Measurements from ENCODE around the gene ANKK1.

ANKK1 gene, protein sequence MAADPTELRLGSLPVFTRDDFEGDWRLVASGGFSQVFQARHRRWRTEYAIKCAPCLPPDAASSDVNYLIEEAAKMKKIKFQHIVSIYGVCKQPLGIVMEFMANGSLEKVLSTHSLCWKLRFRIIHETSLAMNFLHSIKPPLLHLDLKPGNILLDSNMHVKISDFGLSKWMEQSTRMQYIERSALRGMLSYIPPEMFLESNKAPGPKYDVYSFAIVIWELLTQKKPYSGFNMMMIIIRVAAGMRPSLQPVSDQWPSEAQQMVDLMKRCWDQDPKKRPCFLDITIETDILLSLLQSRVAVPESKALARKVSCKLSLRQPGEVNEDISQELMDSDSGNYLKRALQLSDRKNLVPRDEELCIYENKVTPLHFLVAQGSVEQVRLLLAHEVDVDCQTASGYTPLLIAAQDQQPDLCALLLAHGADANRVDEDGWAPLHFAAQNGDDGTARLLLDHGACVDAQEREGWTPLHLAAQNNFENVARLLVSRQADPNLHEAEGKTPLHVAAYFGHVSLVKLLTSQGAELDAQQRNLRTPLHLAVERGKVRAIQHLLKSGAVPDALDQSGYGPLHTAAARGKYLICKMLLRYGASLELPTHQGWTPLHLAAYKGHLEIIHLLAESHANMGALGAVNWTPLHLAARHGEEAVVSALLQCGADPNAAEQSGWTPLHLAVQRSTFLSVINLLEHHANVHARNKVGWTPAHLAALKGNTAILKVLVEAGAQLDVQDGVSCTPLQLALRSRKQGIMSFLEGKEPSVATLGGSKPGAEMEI

GRCh38 chr11:113387605-113388211 is at the start of gene ANKK1:
TSS of gene ANKK1 (plus strand) at chr11:113387779. CDS start at chr11:113387885, 106 bp downstream.
- no peak for DNase-seq (ENCODE audit: low read depth in 4 of 4, low spot score in 1 of 4)

DNA sequence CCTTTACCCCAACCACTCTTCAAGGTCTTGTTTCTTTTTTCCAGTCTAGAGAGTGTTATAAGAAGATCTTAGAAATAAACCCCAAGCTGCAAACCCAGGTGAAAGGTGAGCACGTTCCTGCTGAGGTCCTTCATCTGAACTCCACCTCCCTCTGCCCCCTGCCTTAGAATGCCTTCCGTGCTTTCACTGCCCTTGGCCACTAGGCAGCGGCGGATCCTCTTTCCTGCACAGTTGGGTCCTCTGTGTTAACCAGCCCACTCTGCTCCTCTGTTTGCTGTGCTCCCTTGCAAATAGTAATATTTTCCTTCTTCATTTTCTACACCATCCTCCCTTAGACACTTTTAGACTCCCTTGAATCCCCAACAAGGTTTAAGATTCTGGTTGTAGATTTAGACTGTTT is 48.8 kb upstream of the ANKK1 start:
- no peak for DNase-seq (ENCODE audit: low read depth in 4 of 4, low spot score in 1 of 4)

GRCh38 chr11:113339929-113340589 is 47.5 kb upstream of the ANKK1 start:
- no peak for DNase-seq (ENCODE audit: low read depth in 4 of 4, low spot score in 1 of 4)

GRCh38 chr11:113341388-113342165 is 46.0 kb upstream of the ANKK1 start:
- no peak for DNase-seq (ENCODE audit: low read depth in 4 of 4, low spot score in 1 of 4)

DNA sequence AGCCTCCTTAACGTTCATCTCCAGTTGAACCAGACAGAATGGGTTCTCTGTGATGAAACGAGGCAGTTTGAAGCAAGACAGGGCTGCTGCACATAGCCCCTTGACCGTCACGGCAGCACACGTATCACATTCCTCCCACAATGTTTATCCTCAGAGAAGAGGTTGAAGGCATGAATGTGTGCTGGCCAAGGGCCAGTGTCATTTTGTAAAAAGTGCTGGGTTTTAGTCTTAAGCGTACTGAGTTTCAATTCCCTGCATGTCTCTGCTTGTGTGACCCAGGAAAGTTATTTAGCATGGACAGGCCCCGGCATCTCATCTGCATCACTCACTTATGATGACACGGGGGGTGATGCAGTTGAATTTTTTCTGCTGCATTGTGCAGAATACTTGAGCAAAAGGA is 41.6 kb upstream of the ANKK1 start:
- DNase-seq (ENCODE audit: low read depth in 4 of 4, low spot score in 1 of 4): no peak

- no peak for DNase-seq (ENCODE audit: low read depth in 4 of 4, low spot score in 1 of 4)
These were observed 38.1 kb upstream of the ANKK1 start for GRCh38 chr11:113349528-113349927.

DNA sequence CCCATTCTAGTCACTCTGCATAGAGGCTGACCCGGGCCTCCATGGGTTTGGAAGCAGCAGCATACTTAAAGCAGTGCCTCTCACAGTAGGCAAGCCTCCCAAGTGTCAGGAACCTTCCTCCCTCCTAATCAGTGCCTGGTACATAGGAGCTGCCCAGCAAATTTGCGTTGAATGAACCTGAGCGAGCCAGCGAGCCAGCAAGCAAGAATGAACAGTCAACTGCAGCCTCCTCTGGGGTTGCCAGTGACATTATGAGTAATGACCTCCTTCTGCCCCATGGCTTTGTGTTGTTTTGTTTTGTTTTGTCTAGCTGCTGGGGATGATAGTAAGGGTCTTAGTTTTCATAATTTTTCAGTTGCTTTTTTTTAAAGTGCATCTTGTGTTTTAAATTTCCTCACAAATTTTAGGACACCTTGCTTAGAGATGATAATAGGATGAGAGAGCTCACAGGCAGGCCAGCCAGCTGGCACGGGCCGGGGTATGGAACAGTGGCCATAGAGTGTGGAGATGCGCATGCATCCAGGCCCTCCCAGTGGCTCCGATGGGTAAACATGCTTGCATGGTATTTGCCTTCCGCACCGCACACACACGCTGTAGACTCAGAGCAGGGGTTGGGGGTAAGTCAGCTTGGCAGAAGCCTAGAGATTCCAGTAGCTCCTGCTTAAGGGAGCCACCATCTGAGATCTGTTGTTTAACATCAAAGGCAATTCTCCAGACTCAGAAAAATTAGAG is 37.1 kb upstream of the ANKK1 start:
- no peak for DNase-seq (ENCODE audit: low read depth in 4 of 4, low spot score in 1 of 4)

DNA sequence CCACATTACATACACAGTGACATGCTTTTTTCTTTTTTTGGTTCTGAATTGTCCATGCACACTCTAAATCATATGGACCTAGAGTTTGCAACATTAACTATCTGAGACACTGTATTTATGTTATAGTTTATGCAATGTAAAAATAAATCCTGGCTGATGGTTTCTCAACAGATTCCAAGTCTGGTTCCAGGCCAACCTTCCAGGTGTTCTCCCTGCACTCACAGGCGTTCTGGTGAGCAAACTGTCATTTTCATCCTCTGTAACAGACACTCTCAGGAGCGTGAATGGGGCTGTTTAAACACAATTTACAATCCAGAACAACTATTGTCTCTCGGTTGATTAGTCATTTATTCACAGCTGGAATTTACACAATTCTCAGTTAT is 36.5 kb upstream of the ANKK1 start:
- no peak for DNase-seq (ENCODE audit: low read depth in 4 of 4, low spot score in 1 of 4)

GRCh38 chr11:113351480-113351879 is 36.1 kb upstream of the ANKK1 start:
- no peak for DNase-seq (ENCODE audit: low read depth in 4 of 4, low spot score in 1 of 4)

DNA sequence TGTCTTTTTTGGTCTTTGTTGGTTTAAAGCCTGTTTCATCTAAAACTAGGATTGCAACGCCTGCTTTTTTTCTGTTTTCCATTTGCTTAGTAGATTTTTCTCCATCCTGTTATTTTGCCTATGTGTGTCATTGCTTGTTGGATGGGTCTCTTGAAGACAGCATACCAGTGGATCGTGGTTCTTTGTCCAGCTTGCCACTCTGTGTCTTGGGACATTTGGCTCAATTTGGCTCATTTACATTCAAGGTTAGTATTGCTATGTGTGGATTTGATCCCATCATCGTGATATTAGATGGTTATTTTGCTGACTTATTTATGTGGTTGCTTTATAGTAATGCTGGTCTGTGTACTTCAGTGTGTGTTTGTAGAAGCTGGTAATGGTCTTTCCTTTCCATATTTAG is 31.4 kb upstream of the ANKK1 start:
- no peak for DNase-seq (ENCODE audit: low read depth in 4 of 4, low spot score in 1 of 4)

DNA sequence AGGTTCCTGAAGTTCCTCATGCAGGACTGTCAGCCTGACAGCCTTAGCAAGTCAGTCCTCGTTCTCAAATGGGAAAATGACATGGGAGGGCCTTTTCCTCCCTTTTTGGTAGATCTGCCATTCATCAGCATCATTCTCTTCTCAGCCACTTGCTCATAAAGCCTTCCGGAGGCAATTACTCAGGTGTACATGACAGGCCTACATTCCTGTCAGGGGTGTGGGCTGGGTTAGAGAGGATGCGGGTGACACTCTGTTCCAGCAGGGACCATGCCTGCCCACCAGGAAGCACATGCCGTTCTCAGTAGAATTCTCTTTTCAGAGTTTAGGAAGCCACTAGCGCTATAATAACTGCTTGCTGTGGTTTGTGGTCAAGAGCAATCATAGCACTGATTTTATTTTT is 24.2 kb upstream of the ANKK1 start:
- DNase-seq (ENCODE audit: low read depth in 4 of 4, low spot score in 1 of 4): no peak

GRCh38 chr11:113363996-113364641 is 23.5 kb upstream of the ANKK1 start:
- no peak for DNase-seq (ENCODE audit: low read depth in 4 of 4, low spot score in 1 of 4)

GRCh38 chr11:113365895-113366294 is 21.7 kb upstream of the ANKK1 start:
- no peak for DNase-seq (ENCODE audit: low read depth in 4 of 4, low spot score in 1 of 4)

DNA sequence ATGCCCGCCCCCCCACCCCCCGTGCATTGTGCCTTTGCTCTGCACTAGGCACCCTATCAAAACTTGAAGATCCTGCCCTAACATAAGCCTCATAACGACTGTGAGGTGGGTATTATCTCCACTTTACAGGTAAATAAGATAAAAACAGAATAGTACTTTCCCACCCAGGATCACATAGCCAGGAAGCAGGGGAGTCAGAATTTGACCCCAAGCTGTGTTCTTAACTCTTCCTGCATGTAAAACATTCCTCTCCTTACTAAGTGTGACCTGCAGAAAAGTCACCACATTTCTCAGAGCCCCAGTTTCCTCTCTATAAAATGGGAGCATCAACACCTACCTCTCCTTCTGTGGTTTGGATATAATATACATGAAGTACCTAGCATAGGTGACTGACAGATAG is 18.2 kb upstream of the ANKK1 start:
- DNase-seq (ENCODE audit: low read depth in 4 of 4, low spot score in 1 of 4): no peak

- DNase-seq (ENCODE audit: low read depth in 4 of 4, low spot score in 1 of 4): no peak
These were observed 16.9 kb upstream of the ANKK1 start for GRCh38 chr11:113370634-113371033.

- no peak for DNase-seq (ENCODE audit: low read depth in 4 of 4, low spot score in 1 of 4)
These were observed 15.3 kb upstream of the ANKK1 start for GRCh38 chr11:113372309-113372708.

- no peak for DNase-seq (ENCODE audit: low read depth in 4 of 4, low spot score in 1 of 4)
These were observed 14.3 kb upstream of the ANKK1 start for GRCh38 chr11:113373306-113373705.

- DNase-seq (ENCODE audit: low read depth in 4 of 4, low spot score in 1 of 4): no peak
These were observed 13.5 kb upstream of the ANKK1 start for GRCh38 chr11:113373981-113374560.

GRCh38 chr11:113375402-113375801 is 12.2 kb upstream of the ANKK1 start:
- DNase-seq (ENCODE audit: low read depth in 4 of 4, low spot score in 1 of 4): no peak

Data from stimulated activated CD4-positive, alpha-beta T cell treated with anti-CD3 and anti-CD28 coated beads, Interleukin-1b, Interleukin-23, amount 100 ng/mL, for 24 hours (primary cell).